Neural cell (in vitro differentiated cells): ENCODE measurements around the gene CEP350.

Experiments used
- EP300 ChIP-seq: fragments of 450-650 bp; conservative IDR thresholded peaks from 2 replicates; pipeline ENCODE4 v1.6.1; 2014; ENCODE audit warnings: antibody characterized with exemption, mild to moderate bottlenecking, moderate library complexity; ENCODE audit not compliant: poor library complexity, severe bottlenecking
- EZH2 ChIP-seq: fragments of 200-600, 300-800 bp; shearing (Covaris generic), sonication (generic); IDR thresholded peaks from 2 replicates; pipeline ENCODE4 v1.6.1; 2014; ENCODE audit warnings: antibody characterized with exemption, low read length, borderline replicate concordance, mild to moderate bottlenecking; ENCODE audit not compliant: insufficient read depth, poor library complexity, severe bottlenecking
- MXI1 ChIP-seq: fragments of 450-650 bp; conservative IDR thresholded peaks from 2 replicates; pipeline ENCODE4 v1.6.1; 2014; ENCODE audit warnings: antibody characterized with exemption, mild to moderate bottlenecking; ENCODE audit not compliant: poor library complexity, severe bottlenecking
- POLR2AphosphoS5 ChIP-seq: IDR thresholded peaks from 2 replicates; pipeline ENCODE4 v1.6.1; 2012
- RAD21 ChIP-seq: fragments of 450-650 bp; conservative IDR thresholded peaks from 2 replicates; pipeline ENCODE4 v1.6.1; 2014; ENCODE audit warnings: antibody characterized with exemption, mild to moderate bottlenecking, moderate library complexity
- SMC3 ChIP-seq: fragments of 450-650 bp; conservative IDR thresholded peaks from 2 replicates; pipeline ENCODE4 v1.6.1; 2014; ENCODE audit warnings: antibody characterized with exemption, mild to moderate bottlenecking, moderate library complexity; ENCODE audit not compliant: poor library complexity
- TAF1 ChIP-seq: IDR thresholded peaks from 2 replicates; pipeline ENCODE4 v1.6.1; 2012; ENCODE audit warnings: low read depth
- TF ChIP-seq, protein P1 (sequence below): fragments of 450-650 bp; IDR thresholded peaks from 2 replicates; pipeline ENCODE4 v1.5.1; 2014; ENCODE audit warnings: antibody characterized with exemption, mild to moderate bottlenecking, moderate library complexity; ENCODE audit not compliant: poor library complexity, severe bottlenecking
- TF ChIP-seq, protein P2 (sequence below): IDR thresholded peaks from 2 replicates; pipeline ENCODE4 v1.6.1; 2012; ENCODE audit warnings: borderline replicate concordance

DNA sequence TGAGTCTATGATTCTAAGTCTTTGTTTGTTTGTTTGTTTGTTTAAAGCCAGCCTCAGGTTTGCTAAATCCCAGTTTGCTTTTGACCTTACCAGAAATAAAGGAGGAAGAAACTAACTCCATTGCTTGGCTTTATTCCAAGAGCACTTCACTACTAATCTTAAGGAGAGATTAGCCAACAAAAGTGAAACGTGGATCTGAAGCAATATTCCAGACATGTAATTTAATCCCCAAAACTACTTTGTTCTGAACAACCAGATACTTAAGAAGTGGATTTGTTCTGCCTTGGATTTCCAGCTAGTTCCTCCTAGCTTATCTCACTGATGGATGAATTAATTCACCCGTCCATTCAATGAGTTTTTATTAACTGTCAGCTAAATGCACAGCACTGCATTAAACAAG lies 15.9 kb upstream of the CEP350 start:
- TF ChIP-seq, protein P1, sequence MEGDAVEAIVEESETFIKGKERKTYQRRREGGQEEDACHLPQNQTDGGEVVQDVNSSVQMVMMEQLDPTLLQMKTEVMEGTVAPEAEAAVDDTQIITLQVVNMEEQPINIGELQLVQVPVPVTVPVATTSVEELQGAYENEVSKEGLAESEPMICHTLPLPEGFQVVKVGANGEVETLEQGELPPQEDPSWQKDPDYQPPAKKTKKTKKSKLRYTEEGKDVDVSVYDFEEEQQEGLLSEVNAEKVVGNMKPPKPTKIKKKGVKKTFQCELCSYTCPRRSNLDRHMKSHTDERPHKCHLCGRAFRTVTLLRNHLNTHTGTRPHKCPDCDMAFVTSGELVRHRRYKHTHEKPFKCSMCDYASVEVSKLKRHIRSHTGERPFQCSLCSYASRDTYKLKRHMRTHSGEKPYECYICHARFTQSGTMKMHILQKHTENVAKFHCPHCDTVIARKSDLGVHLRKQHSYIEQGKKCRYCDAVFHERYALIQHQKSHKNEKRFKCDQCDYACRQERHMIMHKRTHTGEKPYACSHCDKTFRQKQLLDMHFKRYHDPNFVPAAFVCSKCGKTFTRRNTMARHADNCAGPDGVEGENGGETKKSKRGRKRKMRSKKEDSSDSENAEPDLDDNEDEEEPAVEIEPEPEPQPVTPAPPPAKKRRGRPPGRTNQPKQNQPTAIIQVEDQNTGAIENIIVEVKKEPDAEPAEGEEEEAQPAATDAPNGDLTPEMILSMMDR = no peak
- no peak for TF ChIP-seq SMC3
- no peak for TF ChIP-seq TAF1
- TF ChIP-seq RAD21 = no peak
- TF ChIP-seq EZH2 = no peak
- TF ChIP-seq EP300 = no peak
- no peak for TF ChIP-seq POLR2AphosphoS5
- TF ChIP-seq, protein P2, sequence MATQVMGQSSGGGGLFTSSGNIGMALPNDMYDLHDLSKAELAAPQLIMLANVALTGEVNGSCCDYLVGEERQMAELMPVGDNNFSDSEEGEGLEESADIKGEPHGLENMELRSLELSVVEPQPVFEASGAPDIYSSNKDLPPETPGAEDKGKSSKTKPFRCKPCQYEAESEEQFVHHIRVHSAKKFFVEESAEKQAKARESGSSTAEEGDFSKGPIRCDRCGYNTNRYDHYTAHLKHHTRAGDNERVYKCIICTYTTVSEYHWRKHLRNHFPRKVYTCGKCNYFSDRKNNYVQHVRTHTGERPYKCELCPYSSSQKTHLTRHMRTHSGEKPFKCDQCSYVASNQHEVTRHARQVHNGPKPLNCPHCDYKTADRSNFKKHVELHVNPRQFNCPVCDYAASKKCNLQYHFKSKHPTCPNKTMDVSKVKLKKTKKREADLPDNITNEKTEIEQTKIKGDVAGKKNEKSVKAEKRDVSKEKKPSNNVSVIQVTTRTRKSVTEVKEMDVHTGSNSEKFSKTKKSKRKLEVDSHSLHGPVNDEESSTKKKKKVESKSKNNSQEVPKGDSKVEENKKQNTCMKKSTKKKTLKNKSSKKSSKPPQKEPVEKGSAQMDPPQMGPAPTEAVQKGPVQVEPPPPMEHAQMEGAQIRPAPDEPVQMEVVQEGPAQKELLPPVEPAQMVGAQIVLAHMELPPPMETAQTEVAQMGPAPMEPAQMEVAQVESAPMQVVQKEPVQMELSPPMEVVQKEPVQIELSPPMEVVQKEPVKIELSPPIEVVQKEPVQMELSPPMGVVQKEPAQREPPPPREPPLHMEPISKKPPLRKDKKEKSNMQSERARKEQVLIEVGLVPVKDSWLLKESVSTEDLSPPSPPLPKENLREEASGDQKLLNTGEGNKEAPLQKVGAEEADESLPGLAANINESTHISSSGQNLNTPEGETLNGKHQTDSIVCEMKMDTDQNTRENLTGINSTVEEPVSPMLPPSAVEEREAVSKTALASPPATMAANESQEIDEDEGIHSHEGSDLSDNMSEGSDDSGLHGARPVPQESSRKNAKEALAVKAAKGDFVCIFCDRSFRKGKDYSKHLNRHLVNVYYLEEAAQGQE = no peak
- TF ChIP-seq MXI1 = no peak
